Measurements from ENCODE around the gene HOXD3.

DNA sequence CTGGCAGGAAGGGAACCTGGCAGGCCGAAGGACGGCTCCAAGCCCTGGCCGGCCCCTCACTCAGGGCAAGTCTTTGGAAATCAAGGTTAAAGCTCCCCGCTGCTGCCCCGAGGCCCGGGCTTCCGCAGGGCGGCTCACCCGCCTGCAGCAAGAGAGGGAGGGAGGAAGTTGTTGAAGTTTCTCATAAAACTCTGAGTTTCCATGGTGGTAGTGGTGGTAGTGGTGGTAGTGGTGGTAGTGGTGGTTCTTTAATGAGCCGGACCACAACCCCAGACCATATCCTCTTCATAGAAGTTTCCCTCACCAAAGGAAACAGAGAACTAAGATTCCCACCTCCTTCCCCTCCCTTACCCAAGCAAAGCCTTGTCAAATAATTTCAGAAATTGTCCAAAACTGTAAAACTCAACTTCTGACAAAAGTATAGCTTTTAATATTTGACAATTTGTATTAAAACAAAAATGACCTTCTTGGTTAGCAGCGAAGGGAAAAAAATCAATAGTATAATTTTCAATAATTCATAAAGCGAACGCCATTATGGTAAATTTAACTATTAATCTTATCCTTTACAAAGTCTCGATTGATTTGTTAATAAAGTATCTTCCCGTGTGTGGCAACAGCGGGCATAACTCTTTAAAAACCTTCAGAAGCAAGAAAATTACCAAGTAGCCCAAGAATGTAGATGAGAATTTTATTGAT, 42.0 kb upstream of the HOXD3 start:
- TF ChIP-seq EZH2 (IDR thresholded peaks at IDR 0.05; ENCODE audit: insufficient read depth, poor library complexity, severe bottlenecking), result no peak
- no peak for TF ChIP-seq EZH2phosphoT487 (IDR thresholded peaks at IDR 0.05; ENCODE audit: insufficient read depth, low read depth)

All from GM23248 (cell line).